HCT116 (cell line): ENCODE results near the gene ARMC2.
"Not testable (repeated sequence)": the region's sequence is repeated elsewhere in the genome, so short reads cannot be mapped to it uniquely, and the experiment has no call there.

ENCODE experiments used
- ATF3 ChIP-seq: IDR thresholded peaks from 2 replicates; pipeline ENCODE4 v1.6.1; 2012
- CEBPB ChIP-seq: IDR thresholded peaks from 2 replicates; pipeline ENCODE4 v1.6.1; 2012; ENCODE audit warnings: low read depth
- CTCF ChIP-seq, 3 experiments: fragments of 200-600 bp in 1 of 3; sonication (generic) in 1 of 3; IDR thresholded peaks in 2 of 3; conservative IDR thresholded peaks in 1 of 3; 2 replicates each; pipeline ENCODE4 v1.5.1; 2012 to 2017; ENCODE audit warnings: low read depth in 2 of 3, low read length in 2 of 3, antibody characterized with exemption in 1 of 3, borderline replicate concordance in 1 of 3, control low read depth in 1 of 3, mild to moderate bottlenecking in 1 of 3, mixed read lengths in 1 of 3, mixed run types in 1 of 3, moderate library complexity in 1 of 3; ENCODE audit not compliant: insufficient read depth in 1 of 3
- MAX ChIP-seq: IDR thresholded peaks from 2 replicates; pipeline ENCODE4 v1.6.1; 2012
- POLR2A ChIP-seq: IDR thresholded peaks from 2 replicates; pipeline ENCODE4 v1.7.0; 2011; ENCODE audit warnings: borderline replicate concordance; ENCODE audit not compliant: insufficient read depth, insufficient read length; ENCODE audit errors: extremely low read depth
- POLR2AphosphoS5 ChIP-seq: IDR thresholded peaks from 2 replicates; pipeline ENCODE4 v1.6.1; 2011; ENCODE audit warnings: mild to moderate bottlenecking, low read depth, low read length, moderate library complexity
- ZFX ChIP-seq: fragments of 450-650 bp; IDR thresholded peaks from 2 replicates; pipeline ENCODE4 v1.6.1; 2017
- ZNF274 ChIP-seq: fragments of 200-500 bp; sonication (Bioruptor generic); IDR thresholded peaks from 2 replicates; pipeline ENCODE4 v1.6.1; 2014; ENCODE audit warnings: mild to moderate bottlenecking, low read depth, low read length, inconsistent platforms

GRCh38 chr6:108865751-108866286, 17.6 kb downstream of the ARMC2 start:
- not testable (repeated sequence) for TF ChIP-seq POLR2AphosphoS5; CTCF (IDR thresholded peaks at IDR 0.05 in 2 of 3, conservative IDR thresholded peaks at IDR 0.05 in 1 of 3; ENCODE audit: borderline replicate concordance in 1 of 3, insufficient read depth in 1 of 3, low read depth in 2 of 3, low read length in 2 of 3); CEBPB; ZNF274; POLR2A; ZFX; ATF3; MAX
